ENCODE data around the gene UBE2V1. TPM values are rescaled to one million over a fixed set of nuclear protein-coding genes. Genes with fewer than 3 reads are reported as not detected.

The UBE2V1 gene
- total RNA-seq, 1 donor from 2014 or later: 93.4 TPM

GRCh38 chr20:50039706-50040431 lies 73.1 kb downstream of the UBE2V1 start:
- DNase-seq (ENCODE audit: low spot score): no peak
- intact Hi-C loops (cut with DNase I): no loop called here
- no peak for ATAC-seq

DNA sequence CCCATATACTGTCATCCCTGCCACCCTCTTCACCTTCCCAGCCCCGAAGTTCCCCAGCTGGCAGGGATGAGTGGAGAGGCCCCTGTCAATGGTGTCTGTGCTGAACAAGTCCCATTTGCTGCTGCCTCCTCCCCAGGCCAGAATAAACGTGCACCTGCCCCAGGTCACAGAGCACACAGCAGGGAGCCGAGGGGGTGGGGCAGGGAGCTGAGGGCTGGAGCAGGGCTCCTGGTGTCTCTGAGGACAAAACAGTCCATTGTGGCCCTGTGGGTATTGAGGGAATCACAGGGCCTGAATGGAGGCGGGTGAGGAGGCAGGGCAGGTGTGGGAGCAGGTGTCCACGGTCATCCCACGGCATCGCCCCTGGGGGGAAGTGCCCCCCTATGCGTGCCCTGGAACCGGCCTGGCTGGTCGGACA lies 74.4 kb downstream of the UBE2V1 start:
- intact Hi-C loops (cut with DNase I): no loop called here
- ATAC-seq (no peak), DNase-seq (ENCODE audit: low spot score) (no peak)

GRCh38 chr20:50038169-50038568 lies 74.8 kb downstream of the UBE2V1 start:
- no peak for DNase-seq (ENCODE audit: low spot score)
- intact Hi-C loops (cut with DNase I): no loop called here
- no peak for ATAC-seq

- DNase-seq (ENCODE audit: low spot score) (no peak), ATAC-seq (no peak)
- intact Hi-C loops (cut with DNase I): no loop called here
These were observed 75.4 kb downstream of the UBE2V1 start for GRCh38 chr20:50037575-50037974.

- intact Hi-C loops (cut with DNase I): no loop called here
- ATAC-seq (no peak), DNase-seq (ENCODE audit: low spot score) (no peak)
These were observed 75.8 kb downstream of the UBE2V1 start for GRCh38 chr20:50037123-50037522.

- intact Hi-C loops (cut with DNase I): no loop called here
- no peak for DNase-seq (ENCODE audit: low spot score)
- ATAC-seq: no peak
These were observed 76.2 kb downstream of the UBE2V1 start for GRCh38 chr20:50036703-50037102.

GRCh38 chr20:50034567-50035180 lies 78.3 kb downstream of the UBE2V1 start:
- no peak for ATAC-seq
- no peak for DNase-seq (ENCODE audit: low spot score)
- intact Hi-C loops (cut with DNase I): no loop called here

- DNase-seq (ENCODE audit: low spot score) (no peak), ATAC-seq (no peak)
- intact Hi-C loops (cut with DNase I): no loop called here
These were observed 79.8 kb downstream of the UBE2V1 start for GRCh38 chr20:50032955-50033666.

Other genes starting within 250 kb of the UBE2V1 start
- 8.2 TPM for gene SPATA2, start 197.6 kb downstream of the UBE2V1 start, total RNA-seq
- gene RNF114, start 176.8 kb downstream of the UBE2V1 start, total RNA-seq: 80.5 TPM
- gene SNAI1, start 130.2 kb downstream of the UBE2V1 start, total RNA-seq: 32.6 TPM
- 39.5 TPM for gene PEDS1, start 40.6 kb upstream of the UBE2V1 start, total RNA-seq
- 113 TPM for gene CEBPB, start 77.7 kb upstream of the UBE2V1 start, total RNA-seq